PC-9 (cell line): ENCODE data around the gene RUNX3. TPM values are rescaled to one million over a fixed set of nuclear protein-coding genes. Genes with fewer than 3 reads are reported as not detected.

ENCODE experiments used
- BruUV-seq: library from RNA; stranded (reverse); fragments of 400-500 nt; replicated peaks from 2 replicates; lab custom pipeline; 2021; lab: Mats Ljungman, UMichigan
- CTCF ChIA-PET: fragments of 300-600 bp; sonication (Branson Sonifier 250); formaldehyde crosslinking; loops from one replicate; lab custom pipeline; 2022; ENCODE audit warnings: antibody characterized with exemption; lab: Charles Lee
- POLR2A ChIA-PET: fragments of 300-600 bp; sonication (Branson Sonifier 250); formaldehyde crosslinking; loops from one replicate; lab custom pipeline; 2022; ENCODE audit warnings: antibody characterized with exemption; ENCODE audit not compliant: unreplicated experiment; lab: Charles Lee
- DNase-seq, 2 experiments: peaks; one replicate each; pipeline versions ENCODE4 v3.0.0 to v3.0.0-alpha.2; 2015 to 2022; ENCODE audit warnings: mixed read lengths in 1 of 2
- H2AFZ ChIP-seq: fragments of 200-600 bp; sonication (generic); 2 replicates; pipeline ENCODE4 v1.8.1; 2017; ENCODE audit warnings: antibody characterized with exemption
- H3F3A ChIP-seq: fragments of 200-600 bp; sonication (generic); 2 replicates; pipeline ENCODE4 v1.8.1; 2017; ENCODE audit warnings: antibody characterized with exemption, mild to moderate bottlenecking, low read depth; ENCODE audit not compliant: insufficient read depth
- H3K27ac ChIP-seq: fragments of 200-600 bp; sonication (generic); 2 replicates; pipeline ENCODE4 v1.6.1; 2016; ENCODE audit warnings: mixed run types
- H3K27me3 ChIP-seq: fragments of 200-600 bp; sonication (generic); 2 replicates; pipeline ENCODE4 v1.6.1; 2016; ENCODE audit warnings: low read depth, mixed run types; ENCODE audit not compliant: insufficient read depth
- H3K36me3 ChIP-seq: fragments of 200-600 bp; sonication (generic); 2 replicates; pipeline ENCODE4 v1.6.1; 2016; ENCODE audit warnings: low read depth, mixed run types
- H3K4me1 ChIP-seq: fragments of 200-600 bp; sonication (generic); replicated peaks from 2 replicates; pipeline ENCODE4 v1.6.1; 2016; ENCODE audit warnings: mixed run types; ENCODE audit not compliant: insufficient read depth
- H3K4me2 ChIP-seq: fragments of 200-600 bp; sonication (generic); 2 replicates; pipeline ENCODE4 v1.6.1; 2017; ENCODE audit warnings: mixed run types
- H3K4me3 ChIP-seq: fragments of 200-600 bp; sonication (generic); 2 replicates; pipeline ENCODE4 v1.6.1; 2016; ENCODE audit warnings: mixed run types
- H3K79me2 ChIP-seq: fragments of 200-600 bp; sonication (generic); 2 replicates; pipeline ENCODE4 v1.6.1; 2017; ENCODE audit warnings: low read depth, mixed run types
- H3K9me2 ChIP-seq: fragments of 200-600 bp; sonication (generic); 2 replicates; pipeline ENCODE4 v1.8.1; 2017; ENCODE audit warnings: mild to moderate bottlenecking; ENCODE audit not compliant: insufficient read depth
- H3K9me3 ChIP-seq: fragments of 200-600 bp; sonication (generic); 2 replicates; pipeline ENCODE4 v1.8.1; 2016; ENCODE audit warnings: low read depth; ENCODE audit not compliant: insufficient read depth
- H4K20me1 ChIP-seq: fragments of 200-600 bp; sonication (generic); 2 replicates; pipeline ENCODE4 v1.8.1; 2017; ENCODE audit not compliant: insufficient read depth
- CTCF ChIP-seq: fragments of 200-600 bp; sonication (generic); conservative IDR thresholded peaks from 2 replicates; pipeline ENCODE4 v1.6.1; 2017; ENCODE audit warnings: mixed run types, antibody characterized with exemption, mild to moderate bottlenecking, moderate library complexity
- EZH2 ChIP-seq: fragments of 200-600 bp; sonication (generic); IDR thresholded peaks from 2 replicates; pipeline ENCODE4 v1.8.0; 2017; ENCODE audit warnings: antibody characterized with exemption, low read depth
- intact Hi-C: fragments of 100-400 bp; cut with micrococcal nuclease; formaldehyde crosslinking; loops from one replicate; pipeline ENCODE4 v1.10.0; 2022; ENCODE audit not compliant: unreplicated experiment
- total RNA-seq: library from RNA; stranded (reverse); gene quantifications from 2 replicates; pipeline ENCODE4 v1.2.3, GENCODE V29; 2021

The RUNX3 gene
- total RNA-seq, 1 experiment from 2014 or later = not detected

GRCh38 chr1:24928689-24929397 is 1.2 kb downstream of the RUNX3 start:
- DNase-seq = no peak
- POLR2A ChIA-PET = no interaction called here
- no TSS peak for BruUV-seq
- Histone ChIP-seq H4K20me1 (no peaks in the 10 kb centered on the region), H3K4me3 (no peak overlapping the region), H3K27me3 (peaks cover 18% of the 10 kb centered on the region), H3K79me2 (no peaks in the 10 kb centered on the region), H3F3A (no peaks in the 10 kb centered on the region), H3K4me1 (no peaks in the 10 kb centered on the region), H2AFZ (no peak overlapping the region), H3K9me2 (no peaks in the 10 kb centered on the region), H3K36me3 (no peaks in the 10 kb centered on the region), H3K4me2 (no peak overlapping the region), H3K9me3 (no peaks in the 10 kb centered on the region), H3K27ac (no peak overlapping the region)
- no peak for TF ChIP-seq EZH2
- no peak for TF ChIP-seq CTCF
- intact Hi-C loops = no loop called here
- CTCF ChIA-PET = no interaction called here

- Histone ChIP-seq H3K4me3 (no peak overlapping the region), H3K9me3 (no peaks in the 10 kb centered on the region), H3K27ac (no peak overlapping the region), H2AFZ (no peak overlapping the region), H4K20me1 (no peaks in the 10 kb centered on the region), H3K36me3 (no peaks in the 10 kb centered on the region), H3F3A (no peaks in the 10 kb centered on the region), H3K9me2 (no peaks in the 10 kb centered on the region), H3K4me2 (no peak overlapping the region), H3K79me2 (no peaks in the 10 kb centered on the region), H3K4me1 (no peaks in the 10 kb centered on the region), H3K27me3 (peaks cover 15% of the 10 kb centered on the region)
- intact Hi-C loops = no loop called here
- BruUV-seq = no TSS peak
- ChIA-PET CTCF (interaction anchor here (1.0 kb wide), 1 partner anchor 114 kb away, joined by 3 read pairs; no protein-coding TSS in a partner anchor), POLR2A (no interaction called here)
- no peak for TF ChIP-seq EZH2
- no peak for TF ChIP-seq CTCF
- DNase-seq = no peak
Measured at GRCh38 chr1:24927988-24928688, 1.9 kb downstream of the RUNX3 start.

- BruUV-seq = no TSS peak
- Histone ChIP-seq H3K4me2 (no peak overlapping the region), H4K20me1 (no peaks in the 10 kb centered on the region), H3K4me1 (no peaks in the 10 kb centered on the region), H3K79me2 (no peaks in the 10 kb centered on the region), H3K27ac (no peak overlapping the region), H3K36me3 (no peaks in the 10 kb centered on the region), H3K9me2 (no peaks in the 10 kb centered on the region), H3K9me3 (no peaks in the 10 kb centered on the region), H3K27me3 (peaks cover 10% of the 10 kb centered on the region), H3F3A (no peaks in the 10 kb centered on the region), H3K4me3 (no peak overlapping the region), H2AFZ (no peak overlapping the region)
- DNase-seq = no peak
- intact Hi-C loops = no loop called here
- TF ChIP-seq EZH2 = no peak
- ChIA-PET CTCF (interaction anchor here (1.0 kb wide), 1 partner anchor 115 kb away, joined by 3 read pairs; no protein-coding TSS in a partner anchor), POLR2A (no interaction called here)
Measured at GRCh38 chr1:24927473-24927872, 2.6 kb downstream of the RUNX3 start.
